Measurements from ENCODE around the gene PAF1. TPM values are rescaled to one million over a fixed set of nuclear protein-coding genes. Genes with fewer than 3 reads are reported as not detected.
A peak's percentile ranks its signal among the peaks of the same experiment; 100 is the strongest.

The PAF1 gene
- total RNA-seq = 18.9 TPM

- DNase-seq = peak; percentile 100
Observed at GRCh38 chr19:39390751-39391437, at the start of gene PAF1, which contains the start of gene MED29. TSS of gene PAF1 (minus strand) at chr19:39391106. CDS start at chr19:39390864, 242 bp downstream. TSS of gene MED29 (plus strand) at chr19:39391378. CDS start at chr19:39391423, 45 bp downstream.

GRCh38 chr19:39438270-39438934 lies 47.5 kb upstream of the PAF1 start:
- no peak for DNase-seq

DNA sequence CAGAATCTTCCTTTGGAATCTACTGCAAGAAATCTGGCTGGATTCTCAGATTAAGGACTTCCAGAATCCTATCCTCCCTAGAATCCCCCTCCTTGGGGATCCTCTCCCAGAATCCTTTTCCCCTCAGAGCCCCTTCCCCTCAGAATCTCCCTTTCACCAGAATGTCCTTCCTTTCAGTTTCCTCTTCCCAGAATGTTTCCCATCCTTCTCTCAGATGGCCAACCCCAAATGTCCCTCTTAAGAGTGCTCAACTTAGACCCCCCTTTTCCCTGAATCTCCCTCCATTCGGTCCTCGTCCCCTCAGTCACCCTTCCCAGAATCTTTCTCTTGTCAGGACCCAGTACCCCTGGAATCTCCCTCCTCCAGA lies 45.4 kb upstream of the PAF1 start:
- no peak for DNase-seq

- DNase-seq = peak; percentile 99
Observed at GRCh38 chr19:39435499-39436349, 44.8 kb upstream of the PAF1 start, which contains the start of gene RPS16. TSS of gene RPS16 (minus strand) at chr19:39435949. CDS start at chr19:39435895, 54 bp downstream.

DNA sequence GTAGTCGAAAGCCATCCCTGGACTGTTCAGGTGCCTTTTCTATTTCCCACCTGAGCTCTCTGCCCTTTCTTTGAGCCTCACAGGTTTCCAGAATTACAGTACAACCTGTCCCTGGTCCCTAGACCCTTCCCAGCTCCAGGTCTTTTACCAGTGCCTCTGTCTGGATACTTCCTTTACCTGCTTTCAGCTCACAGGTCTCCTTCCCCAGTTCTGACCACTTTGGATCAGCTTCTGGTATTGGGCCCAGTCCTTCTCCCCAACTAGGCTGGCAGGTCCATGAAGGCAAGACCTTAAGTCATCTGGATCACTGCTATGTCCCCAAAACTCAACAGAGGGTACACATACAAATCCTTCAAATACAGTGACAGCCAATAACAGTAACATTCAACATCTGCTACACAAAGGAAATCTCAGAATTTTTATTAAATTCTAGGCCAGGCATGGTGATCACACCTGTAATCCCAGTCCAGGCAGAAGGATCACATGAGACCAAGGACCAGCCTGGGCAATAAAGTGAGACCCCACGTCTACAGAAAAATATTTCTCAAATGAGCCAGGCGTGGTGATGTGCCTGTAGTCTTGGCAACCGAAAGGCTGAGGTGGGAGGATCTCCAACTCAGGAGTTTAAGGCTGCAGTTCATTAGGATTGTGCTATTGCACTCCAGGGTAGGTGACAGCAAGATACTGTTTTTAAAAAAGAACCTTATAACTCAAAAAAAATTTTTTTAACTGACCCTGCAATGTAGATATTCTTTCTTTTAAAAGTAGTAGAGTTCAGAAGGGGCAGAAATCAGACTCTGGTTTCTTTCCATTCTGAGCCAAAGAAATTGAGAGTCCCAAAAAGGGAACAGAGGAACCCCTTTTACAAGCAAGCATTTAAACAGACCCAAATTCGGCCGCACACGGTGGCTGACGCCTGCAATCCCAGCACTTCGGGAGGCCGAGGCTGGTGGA lies 43.5 kb upstream of the PAF1 start:
- no peak for DNase-seq

- DNase-seq = no peak
Observed at GRCh38 chr19:39433480-39434079, 42.7 kb upstream of the PAF1 start.

DNA sequence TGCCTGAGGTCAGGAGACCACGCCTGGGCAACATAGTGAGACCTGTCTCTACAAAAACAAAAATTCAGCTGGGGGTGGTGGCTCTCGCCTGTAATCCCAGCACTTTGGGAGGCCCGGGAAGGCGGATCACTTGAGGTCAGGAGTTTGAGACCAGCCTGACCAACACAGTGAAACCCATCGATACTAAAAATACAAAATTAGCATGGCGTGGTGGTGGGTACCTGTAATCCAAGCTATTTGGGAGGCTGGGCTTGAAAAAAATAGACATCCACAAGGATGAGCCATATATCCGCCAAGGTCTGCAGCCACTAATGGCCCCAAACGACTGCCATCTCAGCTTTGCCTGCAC lies 41.7 kb upstream of the PAF1 start:
- no peak for DNase-seq

DNA sequence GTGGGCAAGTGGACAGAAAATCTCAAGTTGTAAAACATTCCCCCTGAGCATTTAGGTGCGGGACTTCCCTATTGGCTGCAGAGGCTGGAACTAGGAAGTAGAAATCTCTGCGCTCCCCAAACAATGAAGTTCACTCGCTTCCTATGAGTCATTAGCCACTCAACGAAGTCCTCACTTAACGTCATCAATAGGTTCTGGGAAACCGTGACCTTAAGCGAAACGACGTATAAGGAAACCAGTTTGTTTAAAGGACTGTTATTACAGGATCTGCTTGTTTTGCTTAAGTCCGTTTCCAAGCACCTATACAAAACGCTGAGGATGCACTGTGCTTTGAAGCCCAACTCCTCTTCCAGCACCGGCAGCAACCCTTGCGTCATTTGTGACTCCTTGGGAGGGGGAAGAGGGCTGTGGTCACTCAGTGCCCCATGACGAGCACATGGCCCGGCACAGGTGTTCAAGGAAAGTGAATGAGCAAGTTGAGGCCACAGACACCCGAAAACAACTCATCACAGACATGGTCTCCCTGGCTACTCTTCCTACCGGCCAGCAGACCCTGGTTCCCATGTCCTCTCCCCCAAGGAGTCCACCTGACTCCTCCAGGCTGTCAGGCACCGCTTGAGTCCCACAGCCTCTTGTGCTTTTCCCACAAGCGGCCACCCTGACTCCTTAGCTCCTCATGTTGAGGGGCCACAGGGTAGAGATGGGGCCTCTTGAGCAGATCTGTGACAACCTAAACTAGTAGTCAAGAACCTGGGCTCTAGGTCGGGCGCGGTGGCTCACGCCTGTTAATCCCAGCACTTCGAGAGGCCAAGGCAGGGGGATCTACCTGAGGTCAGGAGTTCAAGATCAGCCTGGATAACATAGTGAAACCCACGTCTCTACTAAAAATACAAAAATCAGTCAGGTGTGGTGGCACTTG lies 40.0 kb upstream of the PAF1 start:
- DNase-seq = no peak

GRCh38 chr19:39428283-39429112 lies 37.6 kb upstream of the PAF1 start:
- peak; percentile 94 for DNase-seq

DNA sequence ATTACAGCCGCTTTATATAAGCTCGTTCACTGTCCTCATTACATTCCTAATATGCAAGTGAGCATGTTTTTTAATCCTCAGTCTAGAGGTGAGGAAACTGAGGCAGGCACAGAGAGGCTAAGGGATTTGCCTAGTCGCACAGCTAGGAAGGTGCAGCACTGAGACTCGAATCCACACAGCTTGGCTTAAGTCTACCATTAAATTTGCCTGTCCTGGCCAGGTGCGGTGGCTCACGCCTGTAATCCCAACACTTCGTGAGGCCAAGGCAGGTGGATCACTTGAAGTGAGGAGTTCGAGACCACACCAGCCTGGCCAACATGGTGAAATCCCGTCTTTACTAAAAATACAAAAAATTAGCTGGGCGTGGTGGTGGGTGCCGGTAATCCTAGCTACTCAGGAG lies 36.8 kb upstream of the PAF1 start:
- DNase-seq = no peak

- DNase-seq = no peak
Observed at GRCh38 chr19:39426170-39426569, 35.3 kb upstream of the PAF1 start.

DNA sequence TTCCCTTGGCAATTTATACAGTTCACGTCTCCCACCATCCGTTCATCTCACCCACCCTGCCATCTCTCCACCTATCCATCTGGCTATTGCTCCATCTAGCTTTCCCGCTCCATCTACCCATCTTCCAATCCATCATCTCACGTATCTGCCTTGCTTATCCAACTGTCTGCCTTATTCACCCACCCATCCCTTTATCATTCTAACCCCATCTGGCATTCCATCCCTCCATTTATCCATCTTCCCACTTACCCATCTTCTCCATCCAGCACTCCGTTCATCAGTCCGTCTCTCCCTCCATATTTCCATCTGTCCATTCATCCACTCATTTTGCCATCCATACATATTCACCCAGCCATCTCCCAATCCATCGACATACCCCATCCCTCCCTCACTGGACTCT lies 34.8 kb upstream of the PAF1 start:
- no peak for DNase-seq

DNA sequence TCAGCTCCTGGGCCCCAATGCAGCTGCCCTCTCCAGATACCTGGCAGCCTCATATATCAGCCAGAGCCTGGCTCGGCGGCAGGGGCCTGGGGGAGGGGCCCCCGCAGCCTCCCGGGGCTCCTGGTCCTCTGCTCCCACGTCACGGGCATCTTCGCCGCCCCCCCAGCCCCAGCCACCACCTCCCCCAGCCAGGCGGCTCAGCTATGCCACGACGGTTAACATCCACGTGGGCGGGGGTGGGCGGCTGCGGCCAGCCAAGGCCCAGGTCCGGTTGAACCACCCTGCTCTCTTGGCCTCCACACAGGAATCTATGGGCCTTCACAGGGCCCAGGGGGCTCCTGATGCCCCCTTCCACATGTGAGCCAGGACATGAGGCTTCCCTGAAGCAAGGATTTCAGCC lies 34.0 kb upstream of the PAF1 start:
- DNase-seq = no peak

GRCh38 chr19:39423258-39424086 lies 32.6 kb upstream of the PAF1 start:
- DNase-seq = no peak

- no peak for DNase-seq
Observed at GRCh38 chr19:39422020-39422419, 31.1 kb upstream of the PAF1 start.

DNA sequence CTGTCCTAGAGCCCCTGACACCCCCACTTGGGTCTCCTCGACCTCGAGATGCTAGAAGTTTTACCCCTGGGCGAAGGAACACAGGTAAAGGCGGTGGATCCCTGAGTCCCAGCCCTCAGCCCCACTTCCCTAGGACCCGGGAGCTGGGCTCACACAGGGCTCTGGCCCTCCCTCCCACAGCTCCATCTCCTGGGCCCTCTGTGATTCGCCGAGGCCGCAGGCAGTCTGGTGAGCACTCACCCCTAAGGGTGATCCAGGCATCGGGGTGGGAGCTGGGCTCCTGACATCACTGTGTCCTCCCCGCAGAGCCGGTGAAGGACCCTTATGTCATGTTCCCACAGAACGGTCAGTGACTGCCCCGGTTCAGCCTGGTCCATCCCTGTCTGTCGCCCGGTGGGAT lies 29.9 kb upstream of the PAF1 start:
- DNase-seq = no peak

GRCh38 chr19:39419003-39419402 lies 28.1 kb upstream of the PAF1 start:
- no peak for DNase-seq

- DNase-seq = no peak
Observed at GRCh38 chr19:39417463-39418181, 26.7 kb upstream of the PAF1 start.
